Heart right ventricle (tissue), 16 donors: ENCODE results near the gene SREBF2. TPM values are rescaled to one million over a fixed set of nuclear protein-coding genes. Genes with fewer than 3 reads are reported as not detected.

Experiments
- ATAC-seq, 8 donors: fragments of 200-7000 bp; cut with Tn5 transposase; one replicate each; pipeline ENCODE4 v1.9.1; 2020; ENCODE audit warnings: mild to moderate bottlenecking in 8 of 8, moderate library complexity in 8 of 8, moderate number of reproducible peaks in 1 of 8
- DNase-seq, 2 donors: peaks; one replicate each; pipeline ENCODE4 v3.0.0-alpha.2; 2020
- H3K27ac ChIP-seq, 10 donors: fragments of 200-600 bp; sonication (generic) in 2 of 10; one replicate each; pipeline versions ENCODE4 v1.5.0 to v1.8.0; 2020 to 2022; ENCODE audit warnings: mild to moderate bottlenecking in 3 of 10
- H3K27me3 ChIP-seq, 7 donors: fragments of 200-600 bp; one replicate each; pipeline ENCODE4 v1.8.0; 2021 to 2022; ENCODE audit warnings: mild to moderate bottlenecking in 2 of 7
- H3K36me3 ChIP-seq, 9 donors: fragments of 200-600 bp; sonication (generic) in 1 of 9; one replicate each; pipeline versions ENCODE4 v1.5.0 to v1.8.0; 2020 to 2022; ENCODE audit warnings: mild to moderate bottlenecking in 2 of 9
- H3K4me1 ChIP-seq, 9 donors: fragments of 200-600 bp; sonication (generic) in 1 of 9; one replicate each; pipeline versions ENCODE4 v1.5.0 to v1.8.0; 2020 to 2022; ENCODE audit warnings: mild to moderate bottlenecking in 4 of 9
- H3K4me3 ChIP-seq, 10 donors: fragments of 200-600 bp; sonication (generic) in 2 of 10; one replicate each; pipeline versions ENCODE4 v1.5.0 to v1.8.0; 2020 to 2022; ENCODE audit warnings: mild to moderate bottlenecking in 7 of 10, moderate library complexity in 2 of 10
- H3K9me3 ChIP-seq, 11 donors: fragments of 200-600 bp in 10 of 11; sonication (generic) in 2 of 11; one replicate each; pipeline versions ENCODE4 v1.5.0 to v1.8.0; 2013 to 2022; ENCODE audit warnings: mild to moderate bottlenecking in 2 of 11, control low read depth in 1 of 11, moderate library complexity in 1 of 11
- WGBS, 2 donors: extraction: QIAGEN DNeasy Blood & Tissue Kit; methylation state at CpG; one replicate each; pipeline ENCODE4 v1.1.7; 2013; ENCODE audit warnings: inconsistent platforms in 1 of 2; 5-methylcytosine and 5-hydroxymethylcytosine counted together
- intact Hi-C, 10 donors: fragments of 100-400 bp; cut with DNase I; formaldehyde crosslinking; loops; one replicate each; pipeline versions ENCODE4 v1.11.1 to v1.14.2; 2022
- polyA plus RNA-seq, 2 donors: library from polyadenylated mRNA; stranded (reverse); fragments of 200-250 nt; gene quantifications; one replicate each; pipeline ENCODE4 v1.2.3, GENCODE V29; 2013
- total RNA-seq, 10 donors: library from RNA; stranded (reverse); fragmentation: NEBNext Ultra II Directional in 3 of 10; extraction: Animal tissue kit (Norgen Biotek cat#: 25700) in 3 of 10; gene quantifications; one replicate each; pipeline versions ENCODE4 v1.2.1 to v1.2.4, GENCODE V29; 2021 to 2023
- TF ChIP-seq, protein P1 (sequence below), 9 donors: fragments of 200-600 bp; sonication (generic) in 2 of 9; IDR thresholded peaks; one replicate each; pipeline versions ENCODE4 v1.5.0 to v1.8.0; 2021 to 2022; ENCODE audit warnings: antibody characterized with exemption in 9 of 9, mild to moderate bottlenecking in 5 of 9, moderate library complexity in 1 of 9
- donor health status: Arrhythmogenic right ventricular cardiomyopathy.
- donor health status: ischemic (EF 13 %, LVEDD 7.1; RV severe dilation, severe dysfunction).
- donor health status: healthy with polysubstance abuse.
- donor health status: DM: no; HTN: yes; CAD: no.
- donor health status: DM: no; HTN: no; CAD: no.
- donor health status: ischemic (EF 25% LVEDD 6.9; RV normal size, moderate dysfunction).
- donor health status: ischemic (EF 25% LVEDD 5.7; RV mildly dilated, moderate dysfunction).
- donor health status: healthy.
- donor health status: DM: yes; HTN: yes; CAD: no.
- donor health status: Ischemic cardiomyopathy.
- donor health status: ischemic (EF 35%, LVEDD 5.7; RV mildly dilated, moderate dysfunction).
- donor health status: nonischemic (EF 11% LVEDD 7.7; RV severe dilation, severe dysfunction).
- donor health status: DM: yes; HTN: yes; CAD: no.
- donor health status: PGD.
- donor health status: ischemic (EF 29% LVEDD 5.4; RV normal size, mild dysfunction).
- donor health status: nonischemic (EF 23%, LVEDD 6.1; RV moderate dilation, normal function).

The SREBF2 gene
- total and polyA plus RNA-seq, 12 donors: 37.5 to 94.3 (median 71.3) TPM

DNA sequence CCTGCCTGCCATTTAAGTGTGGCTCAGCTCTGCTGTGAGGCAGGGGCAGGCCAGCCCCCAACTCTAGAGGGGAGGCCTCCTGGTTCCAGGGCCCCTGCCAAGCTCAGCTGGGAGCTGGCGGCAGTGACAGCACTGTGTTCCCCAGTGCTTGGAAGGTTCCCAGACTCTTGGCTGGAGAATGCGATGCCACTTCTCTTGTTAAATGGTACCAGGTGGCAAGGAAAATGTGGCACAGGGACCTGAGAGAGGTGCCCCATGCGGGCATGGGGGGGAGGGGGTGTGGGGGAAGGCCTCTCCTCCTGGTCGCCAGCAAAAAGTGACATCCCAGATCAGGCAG is 102.1 kb downstream of the SREBF2 start:
- Histone ChIP-seq H3K4me1 (peaks cover 0 to 26% (median 7%) of the 10 kb centered on the region in 9 donors), H3K27ac (peak overlapping the region; percentile 20 to 76 (median 60)), H3K36me3 (peaks cover 0 to 12% (median 0%) of the 10 kb centered on the region in 9 donors), H3K9me3 (no peaks in the 10 kb centered on the region), H3K4me3 (no peak overlapping the region), H3K27me3 (no peaks in the 10 kb centered on the region)
- TF ChIP-seq, protein P1, sequence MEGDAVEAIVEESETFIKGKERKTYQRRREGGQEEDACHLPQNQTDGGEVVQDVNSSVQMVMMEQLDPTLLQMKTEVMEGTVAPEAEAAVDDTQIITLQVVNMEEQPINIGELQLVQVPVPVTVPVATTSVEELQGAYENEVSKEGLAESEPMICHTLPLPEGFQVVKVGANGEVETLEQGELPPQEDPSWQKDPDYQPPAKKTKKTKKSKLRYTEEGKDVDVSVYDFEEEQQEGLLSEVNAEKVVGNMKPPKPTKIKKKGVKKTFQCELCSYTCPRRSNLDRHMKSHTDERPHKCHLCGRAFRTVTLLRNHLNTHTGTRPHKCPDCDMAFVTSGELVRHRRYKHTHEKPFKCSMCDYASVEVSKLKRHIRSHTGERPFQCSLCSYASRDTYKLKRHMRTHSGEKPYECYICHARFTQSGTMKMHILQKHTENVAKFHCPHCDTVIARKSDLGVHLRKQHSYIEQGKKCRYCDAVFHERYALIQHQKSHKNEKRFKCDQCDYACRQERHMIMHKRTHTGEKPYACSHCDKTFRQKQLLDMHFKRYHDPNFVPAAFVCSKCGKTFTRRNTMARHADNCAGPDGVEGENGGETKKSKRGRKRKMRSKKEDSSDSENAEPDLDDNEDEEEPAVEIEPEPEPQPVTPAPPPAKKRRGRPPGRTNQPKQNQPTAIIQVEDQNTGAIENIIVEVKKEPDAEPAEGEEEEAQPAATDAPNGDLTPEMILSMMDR (IDR thresholded peaks at IDR 0.05): no peak
- 64 to 66% methylated on average over 4 of the region's 4 CpGs for WGBS, 2 donors
- intact Hi-C loops: loop anchor here in 1 of 10 donors (2.0 kb wide), 2 partner anchors 66 to 108 kb away; no protein-coding TSS in a partner anchor
- ATAC-seq: peak; percentile 48 to 90 (median 74)
- DNase-seq: peak; percentile 59 to 65

DNA sequence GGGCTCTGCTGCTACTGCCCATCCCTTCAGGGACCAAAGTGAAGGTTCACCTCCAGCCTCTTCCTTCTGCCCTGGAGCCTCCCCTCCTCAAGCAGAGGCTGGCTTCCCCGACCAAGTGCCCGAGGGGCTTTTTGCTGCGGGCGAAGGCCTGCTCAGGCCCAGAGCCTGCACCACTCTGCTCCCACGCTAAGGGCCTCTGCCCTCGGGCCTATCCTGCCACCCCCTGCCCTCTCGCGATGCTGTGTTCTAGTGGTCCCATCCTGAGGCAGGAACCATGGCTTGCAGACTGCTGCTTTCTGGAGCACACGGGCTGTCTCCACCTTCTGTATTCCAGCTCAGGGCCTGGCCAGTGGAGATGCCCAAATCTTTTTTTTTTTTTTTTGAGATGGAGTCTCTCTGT is 102.6 kb downstream of the SREBF2 start:
- Histone ChIP-seq H3K27me3 (no peaks in the 10 kb centered on the region), H3K27ac (peak overlapping the region in 8 of 10 donors; percentile 43 to 76 (median 64)), H3K4me1 (peaks cover 0 to 26% (median 7%) of the 10 kb centered on the region in 9 donors), H3K4me3 (no peak overlapping the region), H3K36me3 (peaks cover 0 to 12% (median 0%) of the 10 kb centered on the region in 9 donors), H3K9me3 (no peaks in the 10 kb centered on the region)
- TF ChIP-seq, protein P1 (IDR thresholded peaks at IDR 0.05): no peak
- ATAC-seq (peak in 1 of 8 donors; percentile 1), DNase-seq (no peak)
- WGBS, 2 donors: 88% methylated on average over 9 of the region's 9 CpGs
- intact Hi-C loops: loop anchor here in 1 of 10 donors (2.0 kb wide), 2 partner anchors 67 to 109 kb away; no protein-coding TSS in a partner anchor

DNA sequence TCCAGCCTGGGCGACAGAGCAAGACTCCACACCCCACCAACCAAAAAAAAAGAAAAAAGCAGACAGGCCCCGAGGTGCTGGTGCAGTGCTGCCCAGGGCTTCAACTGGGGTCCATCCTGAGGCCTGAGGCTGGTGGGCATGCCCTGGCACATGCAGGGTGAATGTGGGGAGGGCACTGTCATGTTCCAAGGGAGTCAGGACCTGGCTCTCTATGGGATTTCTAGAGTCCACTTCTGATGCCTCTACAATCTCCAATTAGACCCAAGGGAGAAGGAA is 103.9 kb downstream of the SREBF2 start:
- intact Hi-C loops: no loop called here
- no peaks in the 10 kb centered on the region for H3K9me3 ChIP-seq
- ATAC-seq (no peak), DNase-seq (no peak)
- H3K4me3 ChIP-seq: no peak overlapping the region
- no peak overlapping the region for H3K27ac ChIP-seq
- no peaks in the 10 kb centered on the region for H3K27me3 ChIP-seq
- H3K4me1 ChIP-seq: peaks cover 0 to 30% (median 9%) of the 10 kb centered on the region in 9 donors
- peaks cover 0 to 12% (median 0%) of the 10 kb centered on the region in 9 donors for H3K36me3 ChIP-seq
- WGBS, 2 donors: 94 to 100% methylated on average over 2 of the region's 2 CpGs
- TF ChIP-seq, protein P1 (IDR thresholded peaks at IDR 0.05): no peak

DNA sequence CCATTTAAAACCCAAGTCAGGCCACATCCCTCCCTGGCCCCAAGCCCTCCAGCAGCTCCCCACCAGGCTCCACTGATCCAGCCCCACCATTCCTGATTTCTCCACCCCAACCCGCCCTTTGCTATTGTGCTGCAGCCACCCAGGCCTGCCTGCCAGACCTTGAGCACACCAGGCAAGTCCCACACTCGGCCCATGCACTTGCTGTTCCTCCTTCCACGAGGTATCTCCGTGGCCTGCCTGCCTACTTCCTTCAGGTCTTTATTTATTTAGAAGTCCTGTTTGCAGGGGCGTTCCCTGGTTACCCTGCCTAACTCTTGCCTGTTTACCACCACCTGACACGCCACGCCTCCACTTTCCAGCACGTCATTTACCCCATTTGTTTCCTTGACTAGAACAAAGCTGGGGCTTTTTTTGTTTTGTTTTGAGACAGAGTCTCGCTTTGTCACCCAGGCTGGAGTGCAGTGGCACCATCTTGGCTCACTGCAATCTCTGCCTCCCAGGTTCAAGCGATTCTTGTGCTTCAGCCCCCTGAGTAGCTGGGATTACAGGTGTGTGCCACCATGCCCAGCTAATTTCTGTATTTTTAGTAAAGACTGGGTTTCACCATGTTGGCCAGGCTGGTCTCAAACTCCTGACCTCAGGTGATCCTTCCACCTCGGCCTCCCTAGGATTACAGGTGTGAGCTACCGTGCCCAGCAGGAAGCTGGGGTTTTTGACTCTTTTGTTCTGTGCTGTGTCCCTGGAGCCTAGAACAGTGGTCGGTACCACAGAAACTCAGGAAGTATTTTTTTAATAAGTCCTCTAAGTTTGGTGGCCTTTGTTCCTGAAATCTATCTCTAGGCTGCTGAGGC is 107.3 kb downstream of the SREBF2 start:
- Histone ChIP-seq H3K27me3 (no peaks in the 10 kb centered on the region), H3K4me3 (no peak overlapping the region), H3K36me3 (peaks cover 0 to 12% (median 0%) of the 10 kb centered on the region in 9 donors), H3K27ac (peak overlapping the region in 2 of 10 donors; percentile 5 to 85), H3K9me3 (no peaks in the 10 kb centered on the region), H3K4me1 (peaks cover 0 to 30% (median 7%) of the 10 kb centered on the region in 9 donors)
- 85 to 87% methylated on average over 13 of the region's 13 CpGs for WGBS, 2 donors
- intact Hi-C loops: loop anchor here (1.0 to 5.0 kb wide), 9 partner anchors 115 to 243 kb away; partner anchors contain the start of gene MEI1 (in 2 of the 10)
- DNase-seq (no peak), ATAC-seq (no peak)
- TF ChIP-seq, protein P1 (IDR thresholded peaks at IDR 0.05): no peak
